ENCODE results near the gene PLCB4. TPM values are rescaled to one million over a fixed set of nuclear protein-coding genes. Genes with fewer than 3 reads are reported as not detected.

Gene PLCB4
- 1.5 and 3.5 TPM in 2 replicates for total RNA-seq

DNA sequence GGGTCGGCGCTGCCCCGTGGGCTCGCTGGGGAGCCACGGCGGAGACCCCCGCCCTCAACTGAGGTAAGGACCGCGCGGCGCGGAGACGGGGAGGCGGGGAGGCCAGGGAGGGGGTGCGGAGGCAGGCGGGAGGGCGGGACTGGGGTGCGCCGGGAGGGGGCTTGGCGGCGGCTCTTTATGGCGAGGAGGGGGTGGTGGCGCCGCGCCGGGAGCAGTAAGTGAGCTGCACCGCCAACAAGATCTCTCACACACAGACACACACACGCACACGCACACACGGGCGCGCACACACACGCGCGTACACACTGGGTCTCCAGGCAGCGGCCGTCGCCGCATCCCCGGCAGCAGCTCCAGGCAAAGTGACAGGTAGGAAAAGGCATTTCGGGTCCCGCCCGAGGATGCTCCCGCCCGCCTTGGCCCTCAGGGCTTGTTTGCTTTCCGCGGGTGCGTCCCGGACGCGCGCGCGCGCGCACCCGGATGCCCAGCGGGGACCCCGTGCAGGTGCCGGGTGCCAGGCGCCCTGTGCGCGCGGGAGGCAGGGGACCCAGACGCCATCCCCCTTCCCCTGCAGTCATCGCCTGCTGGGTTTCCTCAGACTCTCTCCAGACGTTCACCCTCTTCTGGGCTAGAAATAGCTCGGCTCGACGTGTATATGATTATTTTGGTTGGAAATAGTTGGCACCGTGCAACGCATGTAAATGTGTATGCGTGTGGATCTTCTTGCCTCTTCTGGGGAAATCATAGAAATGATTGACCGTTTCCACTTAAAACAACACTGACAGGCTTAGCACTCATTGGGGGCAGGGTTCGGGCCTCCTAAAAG is at the start of gene PLCB4:
Gene PLCB4, plus strand, starts transcription at position 247 of the 823 bp plus-strand sequence. CDS start 238,728 bp downstream, outside the sequence.

DNA sequence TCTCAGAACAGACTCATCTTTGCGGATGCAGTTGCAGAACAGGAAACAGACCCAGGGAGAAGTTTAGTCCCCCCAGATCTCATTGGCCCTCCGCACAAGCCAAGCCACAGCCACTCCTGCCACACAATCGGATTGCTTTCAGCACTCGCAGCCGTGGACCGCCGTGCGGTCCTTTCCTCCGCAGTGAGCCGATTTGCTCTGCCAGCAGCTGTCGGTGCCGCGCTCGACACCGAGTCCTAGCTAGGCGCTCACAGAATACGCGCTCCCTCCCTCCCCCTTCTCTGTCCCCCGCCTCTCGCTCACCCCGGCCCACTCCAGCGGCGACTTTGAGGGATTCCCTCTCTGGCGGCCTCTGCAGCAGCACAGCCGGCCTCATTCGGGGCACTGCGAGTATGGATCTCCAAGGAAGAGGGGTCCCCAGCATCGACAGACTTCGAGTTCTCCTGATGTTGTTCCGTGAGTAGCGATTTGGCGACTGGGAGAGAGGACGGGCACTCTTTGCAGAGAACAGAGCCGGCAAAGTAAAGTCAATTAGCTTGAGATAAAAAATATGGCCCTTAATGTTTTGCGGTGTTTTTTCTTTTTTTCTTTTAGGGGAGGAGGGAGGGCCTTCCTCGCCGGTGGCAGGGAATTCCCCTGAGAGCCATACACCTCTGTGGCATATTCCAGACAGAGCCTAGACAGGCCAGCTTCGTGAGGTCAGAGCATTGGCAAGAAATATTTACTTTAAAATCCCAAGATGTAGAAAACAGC is 445.8 kb downstream of the PLCB4 start, which contains the start of gene LAMP5:
Gene LAMP5, plus strand, starts transcription at position 130 of the 753 bp plus-strand sequence. Its CDS starts 263 bp downstream, at position 393.

